IMR-90 (cell line): ENCODE data around the gene SESN1. TPM values are rescaled to one million over a fixed set of nuclear protein-coding genes. Genes with fewer than 3 reads are reported as not detected.

Experiments used
- ATAC-seq: fragments of 200-7000 bp; cut with Tn5 transposase; 2 replicates; pipeline ENCODE4 v1.9.1; 2020; ENCODE audit warnings: low read depth, mild to moderate bottlenecking, moderate library complexity
- BruUV-seq: library from RNA; stranded (reverse); fragments of 400-500 nt; replicated peaks from 2 replicates; lab custom pipeline; 2021; lab: Mats Ljungman, UMichigan
- CTCF ChIA-PET: fragments of 300-600 bp; formaldehyde crosslinking; extraction: SDS; loops from one replicate; lab custom pipeline; 2021; ENCODE audit warnings: antibody characterized with exemption; lab: Yijun Ruan, JAX
- POLR2A ChIA-PET: fragments of 300-600 bp; sonication (Branson Sonifier 250); formaldehyde crosslinking; loops from one replicate; lab custom pipeline; 2022; ENCODE audit warnings: antibody characterized with exemption; ENCODE audit not compliant: unreplicated experiment; lab: Charles Lee
- DNase-seq: peaks from one replicate; pipeline ENCODE4 v3.0.0; 2013
- H2AFZ ChIP-seq: replicated peaks from 2 replicates; pipeline ENCODE3; 2013; ENCODE audit warnings: low read length, mild to moderate bottlenecking; ENCODE audit not compliant: poor library complexity
- H2AK5ac ChIP-seq: 2 replicates; pipeline ENCODE4 v1.6.1; 2013; ENCODE audit warnings: low read depth, low read length, inconsistent platforms
- H2AK9ac ChIP-seq: replicated peaks from 2 replicates; pipeline ENCODE3; 2013; ENCODE audit warnings: mild to moderate bottlenecking, low read depth, low read length, moderate library complexity; ENCODE audit not compliant: poor library complexity
- H2BK120ac ChIP-seq: 2 replicates; pipeline ENCODE4 v1.6.1; 2013; ENCODE audit warnings: low read depth, low read length, inconsistent platforms
- H2BK15ac ChIP-seq: 3 replicates; pipeline ENCODE4 v1.6.1; 2013; ENCODE audit warnings: low read depth, low read length, inconsistent platforms
- H2BK20ac ChIP-seq: 2 replicates; pipeline ENCODE4 v1.6.1; 2013; ENCODE audit warnings: low read depth, mild to moderate bottlenecking, inconsistent platforms, low read length, moderate library complexity
- H2BK5ac ChIP-seq: 2 replicates; pipeline ENCODE4 v1.6.1; 2013; ENCODE audit warnings: mild to moderate bottlenecking, low read depth, low read length, inconsistent platforms; ENCODE audit not compliant: poor library complexity, severe bottlenecking
- H3K14ac ChIP-seq: replicated peaks from 2 replicates; pipeline ENCODE4 v1.6.1; 2013; ENCODE audit warnings: low read depth, low read length, inconsistent platforms
- H3K18ac ChIP-seq: 2 replicates; pipeline ENCODE4 v1.6.1; 2013; ENCODE audit warnings: low read depth, low read length, control low read depth
- H3K23ac ChIP-seq: 2 replicates; pipeline ENCODE4 v1.6.1; 2013; ENCODE audit warnings: low read depth, low read length, inconsistent platforms
- H3K27ac ChIP-seq: 2 replicates; pipeline ENCODE4 v1.5.1; 2013; ENCODE audit warnings: mild to moderate bottlenecking, control low read depth, low read length; ENCODE audit not compliant: insufficient read depth
- H3K27me3 ChIP-seq: 2 replicates; pipeline ENCODE4 v1.6.1; 2013; ENCODE audit warnings: low read length; ENCODE audit not compliant: control insufficient read depth, insufficient read depth
- H3K36me3 ChIP-seq: 2 replicates; pipeline ENCODE4 v1.6.1; 2013; ENCODE audit warnings: low read length, mixed read lengths; ENCODE audit not compliant: control insufficient read depth, insufficient read depth
- H3K4ac ChIP-seq: 2 replicates; pipeline ENCODE4 v1.6.1; 2013; ENCODE audit warnings: low read depth, low read length, inconsistent platforms
- H3K4me1 ChIP-seq: 2 replicates; pipeline ENCODE4 v1.6.1; 2013; ENCODE audit warnings: low read length, mixed read lengths; ENCODE audit not compliant: control insufficient read depth, insufficient read depth
- H3K4me2 ChIP-seq: 2 replicates; pipeline ENCODE4 v1.6.1; 2013; ENCODE audit warnings: low read depth, mild to moderate bottlenecking, control low read depth, low read length, moderate library complexity
- H3K4me3 ChIP-seq: 2 replicates; pipeline ENCODE4 v1.5.1; 2013; ENCODE audit warnings: low read depth, mild to moderate bottlenecking, control low read depth, low read length, moderate library complexity; ENCODE audit not compliant: insufficient read depth
- H3K56ac ChIP-seq: 2 replicates; pipeline ENCODE4 v1.6.1; 2013; ENCODE audit warnings: low read length, inconsistent platforms; ENCODE audit not compliant: insufficient read depth; ENCODE audit errors: extremely low read depth
- H3K79me1 ChIP-seq, 2 experiments: 2 replicates each; pipeline ENCODE4 v1.6.1; 2013; ENCODE audit warnings: low read length in 2 of 2, inconsistent platforms in 1 of 2, low read depth in 1 of 2
- H3K9ac ChIP-seq: 2 replicates; pipeline ENCODE4 v1.6.1; 2013; ENCODE audit warnings: low read depth, low read length, control low read depth
- H3K9me1 ChIP-seq: 2 replicates; pipeline ENCODE4 v1.6.1; 2013; ENCODE audit warnings: low read length, inconsistent platforms; ENCODE audit not compliant: insufficient read depth
- H3K9me3 ChIP-seq: 2 replicates; pipeline ENCODE4 v1.6.1; 2013; ENCODE audit warnings: low read length; ENCODE audit not compliant: control insufficient read depth, insufficient read depth
- H4K20me1 ChIP-seq: 2 replicates; pipeline ENCODE4 v1.6.1; 2013; ENCODE audit warnings: low read length, inconsistent platforms; ENCODE audit not compliant: insufficient read depth
- H4K5ac ChIP-seq: 2 replicates; pipeline ENCODE4 v1.6.1; 2013; ENCODE audit warnings: mild to moderate bottlenecking, low read depth, low read length, control low read depth
- H4K8ac ChIP-seq, 2 experiments: 2 replicates each; pipeline ENCODE4 v1.6.1; 2013; ENCODE audit warnings: low read depth in 2 of 2, low read length in 2 of 2, control low read depth in 1 of 2, inconsistent platforms in 1 of 2
- H4K91ac ChIP-seq: 2 replicates; pipeline ENCODE4 v1.6.1; 2013; ENCODE audit warnings: low read depth, low read length, inconsistent platforms; ENCODE audit not compliant: insufficient read depth
- CEBPB ChIP-seq: IDR thresholded peaks from 2 replicates; pipeline ENCODE4 v1.6.1; 2012; ENCODE audit warnings: low read depth, low read length, improper control_type of control experiment
- CHD1 ChIP-seq: IDR thresholded peaks from 2 replicates; pipeline ENCODE4 v1.6.1; 2012; ENCODE audit warnings: low read depth, low read length, improper control_type of control experiment
- MXI1 ChIP-seq: IDR thresholded peaks from 2 replicates; pipeline ENCODE4 v1.6.1; 2012; ENCODE audit warnings: low read depth, mild to moderate bottlenecking, low read length, moderate library complexity, borderline replicate concordance
- NFE2L2 ChIP-seq: fragments of 150-350 bp; IDR thresholded peaks from 2 replicates; pipeline ENCODE4 v1.6.1; 2016; ENCODE audit warnings: low read depth, mild to moderate bottlenecking, low read length
- RAD21 ChIP-seq: IDR thresholded peaks from 2 replicates; pipeline ENCODE4 v1.6.1; 2012; ENCODE audit warnings: low read length, improper control_type of control experiment
- RFX5 ChIP-seq: IDR thresholded peaks from 2 replicates; pipeline ENCODE4 v1.8.0; 2012; ENCODE audit warnings: low read depth, mild to moderate bottlenecking, low read length, moderate library complexity
- WGBS, 2 experiments: methylation state at CpG; one replicate each; pipeline versions ENCODE4 v1.1.5 to v1.1.7; 2013; ENCODE audit warnings: missing lambda C conversion rate in 2 of 2; ENCODE audit not compliant: insufficient read length in 1 of 2; ENCODE audit errors: extremely low coverage in 2 of 2; 5-methylcytosine and 5-hydroxymethylcytosine counted together
- dilution Hi-C: fragments of 300-500 bp; cut with HindIII; formaldehyde crosslinking; loops from one replicate; pipeline ENCODE4 v1.14.3; 2018; ENCODE audit warnings: low sequenced_read_pairs; ENCODE audit not compliant: unreplicated experiment
- in situ Hi-C: fragments of 300-500 bp; cut with MboI; formaldehyde crosslinking; loops from 3 replicates; pipeline ENCODE4 v1.14.3; 2019; ENCODE audit warnings: low sequenced_read_pairs, inconsistent platforms, mixed read lengths
- intact Hi-C: fragments of 100-400 bp; cut with micrococcal nuclease; formaldehyde crosslinking; loops from 2 replicates; pipeline ENCODE4 v1.10.0; 2022
- polyA plus RNA-seq, 3 experiments: library from polyadenylated mRNA; depleted of rRNA; stranded (reverse); fragments of >200 nt; gene quantifications; 2 replicates each; pipeline ENCODE4 v1.2.3, GENCODE V29; 2012; ENCODE audit warnings: low replicate concordance in 1 of 3
- total RNA-seq: library from RNA; depleted of rRNA; stranded (reverse); fragments of >200 nt; gene quantifications from 2 replicates; pipeline ENCODE4 v1.2.3, GENCODE V29; 2012

SESN1 gene
- total and polyA plus RNA-seq, 2 of the 4 experiments (the other 2 are of a cell fraction): 9.7 to 16.7 TPM

DNA sequence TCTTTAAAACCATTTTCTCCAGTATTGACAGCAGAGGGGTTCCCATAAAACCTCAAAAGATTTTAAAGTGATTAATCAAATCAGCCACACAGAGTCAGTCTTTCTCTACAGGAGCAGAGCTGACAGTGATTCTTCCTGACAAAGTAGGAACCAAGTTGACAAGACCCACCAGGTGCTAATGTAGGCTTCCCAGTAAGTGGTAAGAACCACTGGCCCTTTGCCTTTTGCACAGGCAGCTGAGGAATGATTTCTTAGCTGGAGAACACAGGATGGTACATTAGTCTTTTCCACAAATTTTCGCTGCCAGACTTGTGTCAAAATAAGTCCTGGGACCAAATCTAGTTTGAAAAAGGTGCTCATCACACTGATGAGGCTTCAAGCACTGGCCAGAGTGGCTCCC lies 150.6 kb downstream of the SESN1 start:
- 0 out of 2 replicates have a peak overlapping the region, but pooled peaks have one; percentile 25 for H2AK5ac ChIP-seq
- TF ChIP-seq CEBPB: no peak
- no peak for TF ChIP-seq RAD21
- no peak for TF ChIP-seq NFE2L2
- no peak for TF ChIP-seq RFX5
- no peak for TF ChIP-seq MXI1
- TF ChIP-seq CHD1: no peak
- no peak overlapping the region for H3K56ac ChIP-seq
- no peak overlapping the region for H3K4me3 ChIP-seq
- H3K4me1 ChIP-seq: peaks cover 18% of the 10 kb centered on the region
- H3K14ac ChIP-seq: peak overlapping the region; percentile 55
- no peaks in the 10 kb centered on the region for H3K79me1 ChIP-seq
- H3K36me3 ChIP-seq: no peaks in the 10 kb centered on the region
- dilution Hi-C loops: no loop called here
- peaks cover 14% of the 10 kb centered on the region for H3K9me1 ChIP-seq
- H4K5ac ChIP-seq: peak overlapping the region; percentile 24; the same call in 1 of the 2 replicates
- H3K27ac ChIP-seq: peak overlapping the region; percentile 37; the same call in 1 of the 2 replicates
- H2AK9ac ChIP-seq: no peak overlapping the region
- H2AFZ ChIP-seq: peak overlapping the region; percentile 3
- H3K9ac ChIP-seq: no peak overlapping the region
- no peaks in the 10 kb centered on the region for H3K9me3 ChIP-seq
- ATAC-seq: no peak
- H3K23ac ChIP-seq: no peak overlapping the region
- H4K8ac ChIP-seq: peak overlapping the region; percentile 9 to 20; a peak in 1 of 4 replicates
- 0 out of 2 replicates have a peak overlapping the region, but pooled peaks have one; percentile 33 for H2BK20ac ChIP-seq
- H2BK5ac ChIP-seq: no peak overlapping the region
- H3K4ac ChIP-seq: no peak overlapping the region; the same call in 1 of the 2 replicates
- ChIA-PET POLR2A (no interaction called here), CTCF (no interaction called here)
- H4K91ac ChIP-seq: no peak overlapping the region
- no CpG with 5 or more reads among the region's 1 CpG for WGBS, 2 experiments
- intact Hi-C loops: no loop called here
- H3K4me2 ChIP-seq: no peak overlapping the region
- DNase-seq: no peak
- H2BK120ac ChIP-seq: peak overlapping the region; percentile 20; the same call in 1 of the 2 replicates
- H3K18ac ChIP-seq: no peak overlapping the region
- in situ Hi-C loops: no loop called here
- no TSS peak for BruUV-seq
- no peaks in the 10 kb centered on the region for H3K27me3 ChIP-seq
- H2BK15ac ChIP-seq: no peak overlapping the region
- H4K20me1 ChIP-seq: no peaks in the 10 kb centered on the region
